Cardiac septum (tissue), 1 donor: ENCODE measurements around the gene ZNF821. TPM values are rescaled to one million over a fixed set of nuclear protein-coding genes. Genes with fewer than 3 reads are reported as not detected.
"Not testable (repeated sequence)": the region's sequence is repeated elsewhere in the genome, so short reads cannot be mapped to it uniquely, and the experiment has no call there.

Experiments used
- DNase-seq: peaks from one replicate; pipeline ENCODE4 v3.0.0-alpha.2; 2020; ENCODE audit warnings: low spot score
- intact Hi-C: fragments of 100-400 bp; cut with DNase I; formaldehyde crosslinking; loops from one replicate; pipeline ENCODE4 v1.14.0; 2022
- long read RNA-seq: library from polyadenylated mRNA; unstranded; transcript quantifications from one replicate; pipeline ENCODE4 v2.0.0, GENCODE V29; 2021
- total RNA-seq: library from RNA; stranded (reverse); fragmentation: NEBNext Ultra II Directional; extraction: Animal tissue kit (Norgen Biotek cat#: 25700); gene quantifications from one replicate; pipeline ENCODE4 v1.2.1, GENCODE V29; 2021
- donor health status: DM: no; HTN: no; CAD: no.

The ZNF821 gene
- 7.2 TPM for total RNA-seq
- long read RNA-seq, partial matches to known transcripts: 2 of 19 reads
- long read RNA-seq, other reads (novel, unspliced or antisense): 10 of 19 reads

- peak; percentile 88 for DNase-seq
- intact Hi-C loops: loop anchor here (1.0 to 5.0 kb wide), 3 partner anchors 11 to 162 kb away; partner anchors contain the start of genes IST1 and PHLPP2
Measured at GRCh38 chr16:71883849-71884638, at the start of gene ZNF821. Gene ZNF821 (minus strand): TSS chr16:71884182. CDS start chr16:71879946, 4,236 bp downstream.

GRCh38 chr16:71933017-71933416 is 49.0 kb upstream of the ZNF821 start:
- intact Hi-C loops: no loop called here

GRCh38 chr16:71931599-71931998 is 47.6 kb upstream of the ZNF821 start:
- intact Hi-C loops: no loop called here
- no peak for DNase-seq

More at GRCh38 chr16:71933017-71933416, 49.0 kb upstream of the ZNF821 start:
- DNase-seq: no peak

- no peak for DNase-seq
- intact Hi-C loops: no loop called here
Measured at GRCh38 chr16:71931001-71931400, 47.0 kb upstream of the ZNF821 start.

GRCh38 chr16:71930013-71930563 is 46.1 kb upstream of the ZNF821 start:
- no peak for DNase-seq
- intact Hi-C loops: no loop called here

- intact Hi-C loops: no loop called here
- no peak for DNase-seq
Measured at GRCh38 chr16:71929048-71929447, 45.1 kb upstream of the ZNF821 start.

GRCh38 chr16:71927787-71928186 is 43.8 kb upstream of the ZNF821 start:
- intact Hi-C loops: no loop called here
- DNase-seq: no peak

- intact Hi-C loops: no loop called here
Measured at GRCh38 chr16:71927383-71927782, 43.4 kb upstream of the ZNF821 start.

GRCh38 chr16:71924710-71925109 is 40.7 kb upstream of the ZNF821 start:
- no peak for DNase-seq
- intact Hi-C loops: no loop called here

More at GRCh38 chr16:71927383-71927782, 43.4 kb upstream of the ZNF821 start:
- no peak for DNase-seq

GRCh38 chr16:71923941-71924690 is 40.1 kb upstream of the ZNF821 start:
- no peak for DNase-seq
- intact Hi-C loops: no loop called here

- DNase-seq: no peak
- intact Hi-C loops: no loop called here
Measured at GRCh38 chr16:71920658-71921057, 36.7 kb upstream of the ZNF821 start.

- no peak for DNase-seq
- intact Hi-C loops: no loop called here
Measured at GRCh38 chr16:71919035-71919434, 35.1 kb upstream of the ZNF821 start.

- DNase-seq: no peak
- intact Hi-C loops: no loop called here
Measured at GRCh38 chr16:71917900-71918299, 33.9 kb upstream of the ZNF821 start.

- DNase-seq: no peak
- intact Hi-C loops: no loop called here
Measured at GRCh38 chr16:71916397-71916920, 32.5 kb upstream of the ZNF821 start.

- intact Hi-C loops: no loop called here
- no peak for DNase-seq
Measured at GRCh38 chr16:71915350-71915749, 31.4 kb upstream of the ZNF821 start.

GRCh38 chr16:71914802-71915201 is 30.8 kb upstream of the ZNF821 start:
- intact Hi-C loops: no loop called here
- no peak for DNase-seq

- intact Hi-C loops: no loop called here
- no peak for DNase-seq
Measured at GRCh38 chr16:71912534-71913275, 28.7 kb upstream of the ZNF821 start.

- intact Hi-C loops: no loop called here
- DNase-seq: no peak
Measured at GRCh38 chr16:71911121-71911520, 27.1 kb upstream of the ZNF821 start.

GRCh38 chr16:71905765-71906164 is 21.8 kb upstream of the ZNF821 start:
- DNase-seq, intact Hi-C loops: not testable (repeated sequence)
